HG03432 (cell line): ENCODE results near the gene TRPT1.

Experiments
- ATAC-seq: cut with Tn5 transposase; IDR thresholded peaks from one replicate; pipeline ENCODE4 v1.9.1; 2021; ENCODE audit warnings: mild to moderate bottlenecking, moderate library complexity; ENCODE audit not compliant: unreplicated experiment

Gene TRPT1, protein sequence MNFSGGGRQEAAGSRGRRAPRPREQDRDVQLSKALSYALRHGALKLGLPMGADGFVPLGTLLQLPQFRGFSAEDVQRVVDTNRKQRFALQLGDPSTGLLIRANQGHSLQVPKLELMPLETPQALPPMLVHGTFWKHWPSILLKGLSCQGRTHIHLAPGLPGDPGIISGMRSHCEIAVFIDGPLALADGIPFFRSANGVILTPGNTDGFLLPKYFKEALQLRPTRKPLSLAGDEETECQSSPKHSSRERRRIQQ

DNA sequence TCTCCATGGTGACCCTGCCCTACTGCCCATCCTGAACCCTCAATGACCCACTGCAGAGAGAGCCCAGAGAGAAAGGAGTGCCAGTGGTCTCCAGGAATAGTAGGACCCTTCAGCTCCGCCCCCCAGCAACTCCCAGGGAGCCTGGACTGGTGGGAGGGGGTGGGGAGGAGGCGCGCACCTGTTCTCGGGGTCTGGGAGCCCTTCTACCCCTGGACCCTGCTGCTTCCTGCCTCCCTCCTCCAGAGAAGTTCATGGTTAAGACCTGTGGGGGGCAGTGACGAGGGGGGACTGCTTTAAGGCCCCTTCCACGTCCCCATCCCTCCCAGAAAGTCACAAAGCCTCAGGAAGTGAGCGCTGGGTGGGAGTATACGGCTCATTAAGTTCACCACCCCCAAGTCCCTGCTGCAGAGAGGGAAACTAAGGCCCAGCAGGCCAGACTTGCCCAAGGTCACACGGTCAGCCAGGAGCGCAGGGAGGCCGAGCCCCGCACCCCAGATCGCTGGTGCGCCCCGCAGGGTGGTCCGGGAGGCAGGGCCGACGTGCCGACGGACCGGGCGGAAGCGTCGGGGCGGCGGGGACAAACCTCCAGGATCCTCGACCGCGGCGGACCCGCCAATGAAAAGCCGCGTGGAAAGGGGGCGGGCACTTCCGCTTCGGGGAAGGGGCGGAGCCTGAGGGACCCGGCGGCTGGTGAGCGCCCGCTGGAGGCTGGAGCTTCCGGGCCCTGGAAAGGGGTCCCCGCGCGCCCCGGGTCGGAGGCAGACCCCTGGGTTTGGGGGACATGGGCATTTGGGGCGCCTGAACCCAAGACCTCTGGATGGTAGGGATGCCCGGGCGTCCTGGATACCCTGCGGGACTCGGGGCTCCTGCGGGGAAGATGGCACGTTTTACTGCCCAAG lies at the start of gene TRPT1, which contains the start of gene NUDT22:
TRPT1 (minus strand) TSS at position 579 of the 899 bp plus-strand sequence; CDS start at position 253, 326 bp downstream.
NUDT22 (plus strand) TSS at position 667 of the 899 bp plus-strand sequence. CDS start 379 bp downstream, outside the sequence.
- peak; percentile 51 for ATAC-seq

DNA sequence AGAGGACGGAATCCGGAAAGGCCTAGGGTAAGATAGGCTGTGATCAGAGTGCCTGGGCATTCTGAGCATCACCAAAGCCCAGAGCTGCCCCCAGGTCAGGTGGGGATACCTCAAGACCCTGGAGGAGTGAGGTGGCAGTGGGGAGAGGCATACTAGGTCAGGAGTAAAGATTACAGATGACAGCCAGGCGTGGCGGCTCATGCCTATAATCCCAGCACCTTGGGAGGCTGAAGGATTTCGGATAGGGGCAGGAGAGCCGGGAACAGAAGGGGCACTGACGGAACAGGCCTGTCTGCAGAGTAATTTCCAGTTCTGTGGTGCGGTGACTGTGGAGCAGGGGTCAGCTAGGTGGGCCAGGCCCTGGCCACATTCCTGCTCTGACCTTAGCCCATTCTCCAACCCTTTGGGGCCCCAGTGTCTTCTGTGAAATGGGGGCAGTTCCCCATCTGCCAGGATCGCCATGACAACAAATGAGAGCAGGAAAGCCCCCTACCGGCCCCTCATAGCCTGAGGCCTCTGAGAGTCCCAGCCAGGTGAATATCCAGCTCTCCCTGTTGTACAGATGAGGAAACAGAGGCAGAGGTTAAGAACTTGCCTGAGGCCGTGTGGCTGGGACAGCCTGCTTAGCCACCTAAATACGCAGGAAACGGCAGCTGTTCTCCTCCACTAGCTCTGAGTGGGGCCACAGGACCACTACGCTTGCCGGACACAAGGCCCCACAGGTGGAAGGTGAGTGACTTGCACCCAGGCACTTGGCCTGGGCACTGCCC lies 49.2 kb upstream of the TRPT1 start:
- no peak for ATAC-seq

DNA sequence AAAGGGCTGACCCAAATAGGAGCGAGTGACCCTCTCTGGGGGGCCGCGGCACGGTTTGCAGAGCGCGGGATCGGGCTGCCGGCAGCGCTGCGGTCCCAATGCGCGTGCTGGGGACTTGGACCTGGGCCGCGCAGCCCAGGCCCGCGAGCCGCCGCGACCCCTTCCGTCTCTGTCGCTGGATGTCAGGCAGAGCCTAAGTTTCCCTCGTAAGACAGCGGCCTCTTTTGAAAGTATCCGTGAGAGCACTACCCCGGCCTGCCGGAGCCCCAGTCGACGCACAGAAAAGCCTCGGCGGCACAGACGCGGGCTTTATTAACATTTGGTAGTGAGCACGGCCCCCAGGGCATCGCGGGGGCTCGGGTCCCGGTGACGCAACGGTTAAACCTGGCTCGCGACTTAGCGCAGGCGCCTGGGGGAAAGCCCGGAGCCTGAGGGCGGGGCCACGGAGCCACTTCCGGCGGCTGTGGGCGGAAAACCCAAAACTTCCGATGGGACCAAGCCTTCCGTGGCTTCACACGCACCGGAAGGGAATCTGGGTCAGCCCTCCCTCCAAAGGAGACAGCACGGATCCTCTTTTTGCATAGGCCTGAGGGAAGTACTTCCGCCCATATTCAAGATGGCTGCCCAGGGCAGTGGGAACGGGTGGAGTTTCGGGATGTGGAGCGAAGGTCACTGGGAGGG lies 43.7 kb upstream of the TRPT1 start:
- peak; percentile 67 for ATAC-seq

DNA sequence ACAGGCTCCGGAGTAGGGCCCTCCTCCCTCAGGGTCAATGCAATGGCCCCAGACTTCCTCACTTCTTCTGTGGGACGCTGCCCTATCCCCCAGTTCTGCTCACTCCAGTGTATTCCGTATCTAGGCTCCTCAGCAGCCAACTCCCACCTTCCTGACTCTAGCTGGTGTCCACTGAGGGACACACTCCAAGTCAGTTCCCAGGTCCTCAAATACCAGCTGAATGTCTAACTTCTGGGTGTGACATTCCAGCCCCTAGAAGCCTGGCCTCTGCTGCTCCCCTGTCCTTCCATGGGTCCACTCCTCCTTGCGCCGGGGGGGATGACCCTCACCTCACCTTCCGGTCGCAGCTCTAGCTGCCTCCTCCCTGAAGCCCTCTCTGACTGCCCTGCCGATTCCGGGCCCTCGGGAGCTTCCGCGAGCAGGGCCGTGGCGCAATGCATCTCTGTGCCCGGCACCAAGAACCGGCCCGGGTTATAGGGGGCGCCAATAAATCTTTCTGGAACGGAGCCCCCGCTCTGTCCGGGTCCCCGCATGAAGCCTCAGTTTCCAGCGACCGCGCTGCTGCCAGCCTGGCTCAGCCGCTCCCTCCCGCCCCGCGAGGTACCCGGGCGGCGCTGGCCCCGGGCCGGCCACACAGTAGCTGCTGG lies 43.0 kb upstream of the TRPT1 start:
- ATAC-seq, result peak; percentile 18

DNA sequence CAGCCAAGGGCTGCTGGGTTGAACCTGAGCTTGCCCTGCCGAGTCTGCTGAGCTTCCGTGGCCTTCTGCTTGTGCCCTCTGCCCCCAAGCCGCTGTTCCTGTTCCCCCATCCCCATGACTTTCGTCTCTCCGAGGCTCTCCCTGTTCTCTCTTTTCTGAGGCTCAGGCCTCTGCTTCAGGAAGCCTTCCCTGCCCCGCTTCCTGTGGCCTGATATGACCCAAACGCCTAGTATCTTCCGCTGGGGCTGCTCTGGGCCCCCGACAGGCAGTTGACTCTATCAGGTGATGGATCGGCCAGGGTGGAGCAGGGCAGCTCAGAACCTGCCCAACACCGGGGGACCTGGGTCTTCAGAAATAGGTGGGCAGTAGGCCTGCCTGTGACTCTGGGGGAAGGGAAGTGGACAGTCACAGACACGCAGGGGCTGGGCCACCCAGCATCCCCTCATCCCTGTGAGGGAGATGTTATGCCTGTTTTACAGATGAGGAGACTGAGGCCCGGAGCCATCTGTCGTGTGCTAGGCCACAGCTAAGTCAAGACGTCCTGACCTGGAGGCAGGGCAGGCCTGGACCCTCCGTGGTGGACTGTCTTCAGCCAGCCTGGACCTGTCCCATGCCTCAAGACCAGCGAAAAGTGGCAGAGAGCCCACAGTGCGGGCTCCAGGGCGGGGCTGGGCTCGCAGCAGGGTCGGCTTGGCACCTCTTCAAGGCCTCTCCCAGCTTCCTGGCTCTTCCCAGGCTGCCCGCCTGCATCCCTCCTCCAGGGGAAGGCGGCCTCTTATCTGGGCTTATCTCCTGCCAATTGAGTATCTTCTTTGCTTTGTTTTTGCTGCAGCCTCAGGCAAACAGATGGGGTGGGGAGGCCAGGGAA lies 42.3 kb upstream of the TRPT1 start:
- ATAC-seq, result no peak

DNA sequence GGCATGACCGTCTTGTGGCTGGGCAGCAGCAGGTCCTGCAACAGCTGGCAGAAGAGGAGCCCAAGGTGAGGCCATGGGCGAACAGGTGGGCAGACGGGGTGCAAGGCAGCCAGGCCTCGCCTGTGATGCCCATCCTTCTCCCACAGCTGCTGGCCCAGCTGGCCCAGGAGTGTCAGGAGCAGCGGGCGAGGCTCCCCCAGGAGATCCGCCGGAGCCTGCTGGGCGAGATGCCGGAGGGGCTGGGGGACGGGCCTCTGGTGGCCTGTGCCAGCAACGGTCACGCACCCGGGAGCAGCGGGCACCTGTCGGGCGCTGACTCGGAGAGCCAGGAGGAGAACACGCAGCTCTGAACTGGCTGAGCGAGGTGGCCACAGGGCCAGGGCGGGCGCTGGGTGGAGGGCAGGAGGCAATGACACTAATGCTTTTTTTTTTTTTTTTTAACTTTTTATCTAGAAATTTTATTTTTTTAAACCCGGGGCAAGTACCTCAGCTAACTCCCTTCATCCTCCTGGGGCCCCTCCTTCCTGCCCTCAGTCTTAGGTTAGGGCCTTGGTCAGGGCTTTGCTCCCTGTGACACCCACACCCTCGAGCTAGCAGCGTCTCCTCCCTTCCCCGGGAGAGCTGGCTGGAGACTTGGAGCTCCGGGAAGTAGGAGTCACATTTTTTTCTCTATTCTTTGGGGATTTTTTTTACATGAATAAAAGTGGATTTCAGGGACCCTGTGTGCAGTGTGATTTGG lies 41.4 kb upstream of the TRPT1 start:
- no peak for ATAC-seq

DNA sequence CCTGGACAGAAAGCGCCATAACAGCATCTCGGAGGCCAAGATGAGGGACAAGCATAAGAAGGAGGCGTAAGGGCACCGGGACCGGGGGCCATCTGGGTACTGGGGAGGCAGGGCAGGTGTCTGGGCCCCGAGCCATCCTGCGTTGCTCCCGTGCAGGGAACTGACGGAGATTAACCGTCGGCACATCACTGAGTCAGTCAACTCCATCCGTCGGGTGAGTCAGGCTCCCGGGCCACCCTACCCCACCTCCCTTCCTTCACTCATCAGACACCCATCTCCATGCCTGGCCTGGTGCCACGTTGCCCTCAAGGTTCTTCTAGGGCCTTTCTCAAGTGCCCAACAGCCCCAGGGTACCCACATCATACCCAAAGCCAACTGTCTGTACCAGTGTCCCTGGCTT lies 40.4 kb upstream of the TRPT1 start:
- no peak for ATAC-seq

DNA sequence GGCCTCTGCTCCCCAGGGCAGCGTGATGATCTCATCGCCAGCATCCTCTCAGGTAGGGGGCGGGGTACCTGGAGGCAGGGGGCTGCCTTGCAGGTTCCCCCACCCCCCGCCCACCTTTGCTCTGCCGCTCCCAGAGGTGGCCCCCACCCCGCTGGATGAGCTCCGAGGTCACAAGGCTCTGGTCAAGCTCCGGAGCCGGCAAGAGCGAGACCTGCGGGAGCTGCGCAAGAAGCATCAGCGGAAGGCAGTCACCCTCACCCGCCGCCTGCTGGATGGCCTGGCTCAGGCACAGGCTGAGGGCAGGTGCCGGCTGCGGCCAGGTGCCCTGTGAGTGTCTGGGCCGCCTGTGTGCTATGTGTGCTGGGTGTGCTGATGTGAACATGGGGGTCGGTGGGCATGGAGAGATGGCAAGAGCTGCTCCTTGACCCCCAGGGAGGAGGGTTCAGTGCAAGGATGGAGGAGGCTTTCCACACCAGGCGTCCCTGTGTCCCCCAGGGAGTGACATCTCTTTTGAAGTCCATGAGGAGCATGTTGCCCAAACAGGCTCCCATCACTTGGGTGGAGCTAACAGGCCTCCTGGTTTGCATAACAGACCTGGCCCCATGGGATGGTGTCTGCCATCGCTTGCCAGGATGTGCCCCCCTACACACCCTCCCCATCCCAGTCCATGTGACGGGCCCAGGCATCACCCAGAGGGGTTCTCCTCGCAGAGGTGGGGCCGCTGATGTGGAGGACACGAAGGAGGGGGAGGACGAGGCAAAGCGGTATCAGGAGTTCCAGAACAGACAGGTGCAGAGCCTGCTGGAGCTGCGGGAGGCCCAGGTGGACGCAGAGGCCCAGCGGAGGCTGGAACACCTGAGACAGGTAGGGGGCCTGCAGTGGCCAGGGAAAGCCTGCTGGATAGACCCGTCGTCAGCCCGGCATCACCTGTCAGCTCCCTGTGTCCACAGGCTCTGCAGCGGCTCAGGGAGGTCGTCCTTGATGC lies 39.5 kb upstream of the TRPT1 start:
- no peak for ATAC-seq

DNA sequence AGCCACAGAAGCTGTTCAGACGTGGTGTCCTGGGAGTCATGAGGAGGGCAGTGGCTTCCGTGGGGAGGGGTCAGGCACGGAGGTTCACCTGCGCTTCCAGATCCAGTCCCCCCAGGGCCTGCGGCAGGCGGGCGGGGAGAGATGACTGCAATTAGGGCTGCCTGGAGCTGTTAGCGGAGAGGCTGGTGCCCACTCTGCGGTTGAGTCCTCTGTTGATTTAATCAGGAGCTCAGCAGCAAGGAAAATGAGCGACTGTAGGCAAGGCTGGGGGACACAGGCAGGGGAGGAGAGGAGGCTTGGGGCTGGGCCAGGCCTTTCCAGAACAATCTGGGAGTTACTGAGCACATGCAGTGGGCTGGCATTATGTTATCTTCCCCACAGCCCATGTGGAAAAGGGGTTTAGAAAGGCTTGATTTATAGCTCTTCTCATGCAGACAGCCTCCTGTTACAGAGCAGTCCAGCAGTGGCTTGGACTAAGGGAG lies 38.4 kb upstream of the TRPT1 start:
- no peak for ATAC-seq

DNA sequence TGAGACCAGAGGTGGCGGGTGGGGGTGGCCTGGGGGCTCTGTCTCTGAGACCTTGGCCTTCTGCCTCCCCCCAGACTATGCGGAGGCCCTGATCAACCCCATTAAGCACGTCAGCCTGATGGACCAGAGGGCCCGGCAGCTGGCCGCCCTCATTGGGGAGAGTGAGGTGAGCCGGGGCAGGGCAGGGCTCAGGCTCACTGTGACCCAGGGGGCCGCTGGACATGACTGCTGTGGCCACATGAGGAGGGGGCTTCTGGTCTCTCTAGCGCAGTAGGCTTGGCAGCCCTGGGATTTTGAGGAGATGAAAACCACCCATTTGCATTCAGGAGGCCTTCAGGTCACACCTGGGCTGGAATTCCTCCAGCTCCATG lies 37.9 kb upstream of the TRPT1 start:
- ATAC-seq, result no peak

DNA sequence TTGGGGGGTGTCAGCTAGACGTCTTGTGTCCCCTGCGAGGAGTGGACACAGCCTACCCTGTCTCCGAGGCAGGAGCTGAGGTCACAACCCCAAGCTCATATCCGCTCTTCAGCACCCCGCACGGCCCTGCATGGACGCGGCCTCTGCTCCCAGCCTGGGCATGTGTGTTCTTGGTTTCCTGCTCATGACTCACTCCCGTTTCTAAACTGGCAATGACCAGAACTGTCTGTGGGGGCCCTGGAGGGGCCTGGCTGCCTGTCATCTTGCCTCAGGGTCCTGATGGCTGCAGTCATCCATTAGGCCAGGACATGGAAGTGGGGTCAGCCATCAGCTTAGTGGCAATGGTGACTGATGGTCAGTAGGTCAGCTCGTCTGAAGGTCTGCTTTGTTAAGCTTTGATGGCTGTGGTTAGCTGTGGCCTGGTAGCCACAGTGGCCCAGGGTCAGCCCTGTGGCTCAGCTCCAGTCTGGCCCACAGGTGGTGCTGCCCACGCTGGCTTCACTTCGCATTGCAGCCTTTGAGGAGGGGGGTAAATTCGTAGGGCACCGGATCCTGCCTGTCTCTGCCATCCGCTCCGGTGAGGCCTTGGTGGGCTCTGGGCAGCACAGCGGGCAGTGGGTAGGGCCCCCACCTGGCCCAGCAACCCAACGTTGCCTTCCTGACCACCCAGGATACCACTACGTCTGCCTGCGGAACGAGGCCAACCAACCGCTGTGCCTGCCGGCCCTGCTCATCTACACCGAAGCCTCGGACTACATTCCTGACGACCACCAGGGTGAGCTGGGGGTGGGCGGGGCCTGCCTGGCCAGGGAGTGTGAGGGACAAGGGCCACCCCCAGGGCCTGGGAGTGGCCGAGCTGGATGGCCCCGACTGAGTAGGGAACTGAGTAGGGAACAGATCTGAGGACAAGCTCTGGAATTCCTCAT lies 37.3 kb upstream of the TRPT1 start:
- ATAC-seq, result no peak

DNA sequence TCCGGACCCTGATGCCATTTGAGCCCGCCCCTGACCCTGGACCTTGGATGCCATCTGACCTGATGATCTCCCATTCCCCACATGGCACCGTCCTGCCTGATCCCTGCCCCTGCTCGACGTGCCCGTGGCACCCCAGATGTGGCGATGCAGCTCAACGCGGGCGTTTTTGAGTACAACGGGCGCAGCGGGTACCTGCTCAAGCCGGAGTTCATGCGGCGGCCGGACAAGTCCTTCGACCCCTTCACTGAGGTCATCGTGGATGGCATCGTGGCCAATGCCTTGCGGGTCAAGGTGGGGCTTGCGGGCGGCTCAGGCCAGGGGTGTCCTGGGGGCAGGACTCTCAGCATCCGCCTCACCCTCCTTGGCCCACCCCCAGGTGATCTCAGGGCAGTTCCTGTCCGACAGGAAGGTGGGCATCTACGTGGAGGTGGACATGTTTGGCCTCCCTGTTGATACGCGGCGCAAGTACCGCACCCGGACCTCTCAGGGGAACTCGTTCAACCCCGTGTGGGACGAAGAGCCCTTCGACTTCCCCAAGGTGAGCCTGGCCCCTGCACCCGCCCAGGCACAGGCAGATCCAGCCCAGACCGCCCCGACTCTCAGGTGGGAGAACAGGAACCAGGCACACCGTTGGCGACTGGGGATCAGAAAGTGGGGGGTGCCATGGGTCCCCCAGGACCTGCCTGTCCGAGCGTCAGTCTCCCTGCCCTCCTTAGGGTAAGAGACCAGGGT lies 36.5 kb upstream of the TRPT1 start:
- ATAC-seq, result no peak

DNA sequence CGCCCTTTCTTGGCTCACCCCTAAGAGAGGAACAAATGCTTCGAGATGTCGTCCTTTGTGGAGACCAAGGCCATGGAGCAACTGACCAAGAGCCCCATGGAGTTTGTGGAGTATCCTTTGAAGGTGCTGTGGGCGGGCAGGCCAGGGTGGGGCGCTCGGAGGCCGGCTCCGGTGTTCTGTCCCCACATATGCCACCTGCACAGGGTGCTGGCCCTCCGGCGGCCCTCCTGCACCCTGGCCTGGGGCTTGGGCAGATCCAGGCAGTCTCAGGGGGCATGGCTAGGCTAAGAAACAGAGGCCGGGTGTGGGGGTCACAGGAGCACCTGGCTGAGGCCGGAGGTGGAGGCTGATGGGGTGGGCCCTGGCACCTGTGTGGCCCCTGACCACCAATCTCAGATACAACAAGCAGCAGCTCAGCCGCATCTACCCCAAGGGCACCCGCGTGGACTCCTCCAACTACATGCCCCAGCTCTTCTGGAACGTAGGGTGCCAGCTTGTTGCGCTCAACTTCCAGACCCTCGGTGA lies 35.6 kb upstream of the TRPT1 start:
- ATAC-seq, result no peak

DNA sequence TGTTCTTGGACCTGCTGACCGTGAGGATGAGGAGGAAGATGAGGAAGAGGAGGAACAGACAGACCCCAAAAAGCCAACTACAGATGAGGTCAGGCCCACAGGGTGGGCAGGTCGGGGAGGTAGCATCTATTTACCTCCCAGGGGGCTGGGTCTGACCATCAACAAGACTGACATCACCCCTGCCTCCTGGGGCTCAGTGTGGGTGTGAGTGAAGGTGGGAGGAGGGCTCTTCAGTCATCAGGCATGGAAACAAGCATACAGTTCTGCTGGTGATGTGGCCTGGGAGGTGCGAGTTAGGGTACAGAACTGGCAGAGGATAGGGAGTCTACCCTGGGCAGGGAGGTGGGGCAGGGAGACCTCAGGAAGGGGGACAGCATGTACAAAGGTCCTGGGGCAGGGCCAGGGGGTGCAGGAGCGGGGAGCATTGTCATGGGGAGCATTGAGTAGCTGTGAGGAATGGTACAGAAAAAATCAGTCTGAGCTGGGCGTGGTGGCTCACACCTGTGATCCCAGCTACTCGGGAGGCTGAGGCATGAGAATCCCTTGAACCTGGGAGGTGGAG lies 34.2 kb upstream of the TRPT1 start:
- ATAC-seq, result no peak

DNA sequence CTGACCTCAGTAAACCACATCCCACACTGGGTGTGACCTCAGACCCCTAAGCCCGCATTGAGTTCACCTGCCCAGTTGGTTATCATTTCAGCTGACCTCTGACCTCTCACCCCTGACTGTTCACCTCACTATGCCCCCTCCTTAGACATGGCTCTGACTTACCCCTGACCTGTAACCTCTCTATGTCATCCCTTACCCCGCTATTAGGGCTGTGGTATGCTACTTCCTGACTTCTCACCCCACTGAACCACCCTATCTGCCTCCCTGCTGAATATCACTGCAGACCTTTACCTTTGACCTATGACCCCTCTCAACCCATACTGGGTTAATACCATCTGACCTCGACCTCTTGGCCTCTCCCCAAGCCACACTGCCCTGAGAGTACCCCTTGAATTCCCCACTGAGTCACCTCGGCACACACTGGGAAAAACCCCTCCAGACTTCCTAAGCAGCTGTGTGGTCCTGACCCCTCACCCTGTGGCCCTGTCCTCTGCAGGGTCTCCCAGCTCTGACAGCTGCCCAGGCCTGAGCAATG lies 33.6 kb upstream of the TRPT1 start:
- no peak for ATAC-seq
